AG04449 (cell line): ENCODE results near the gene FHIT.

ENCODE experiments used
- CTCF ChIA-PET: fragments of 350-600 bp; formaldehyde crosslinking; extraction: SDS; loops from one replicate; lab custom pipeline; 2021; ENCODE audit warnings: antibody characterized with exemption; lab: Yijun Ruan, JAX
- POLR2A ChIA-PET: fragments of 400-600, 350-600 bp; formaldehyde crosslinking; extraction: SDS; loops from one replicate; lab custom pipeline; 2020; ENCODE audit warnings: antibody characterized with exemption, inconsistent platforms; lab: Yijun Ruan, JAX
- DNase-seq: peaks from one replicate; pipeline ENCODE4 v3.0.0-alpha.2; 2010; ENCODE audit warnings: low read depth, low spot score
- H3K4me3 ChIP-seq: 2 replicates; pipeline ENCODE4 v1.5.1; 2011; ENCODE audit warnings: low read depth, mild to moderate bottlenecking, control low read depth, low read length
- TF ChIP-seq, protein P1 (sequence below): IDR thresholded peaks from one replicate; pipeline ENCODE4 v1.5.1; 2011; ENCODE audit warnings: mild to moderate bottlenecking, moderate library complexity, low read length, control low read depth, inconsistent platforms; ENCODE audit not compliant: insufficient read depth; ENCODE audit errors: missing control alignments

Gene FHIT

DNA sequence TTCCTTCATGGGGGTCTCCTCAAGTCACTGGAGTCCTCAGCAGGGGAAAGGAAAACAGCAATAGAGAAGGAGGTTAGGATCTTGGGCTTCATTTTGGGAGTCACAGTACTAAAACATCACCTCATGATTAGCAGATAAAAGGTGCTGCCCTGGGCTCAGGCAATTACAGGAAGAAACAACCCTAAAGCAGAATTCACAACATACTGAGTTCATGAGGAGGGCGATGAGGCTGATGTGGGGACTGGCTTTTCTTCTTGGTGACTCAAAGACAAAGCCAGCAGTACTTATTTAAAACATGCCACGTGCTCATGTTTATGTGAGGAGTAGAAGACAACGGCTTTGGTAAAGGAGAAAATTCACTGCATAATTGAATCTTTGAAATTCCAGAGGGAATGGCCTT lies 1379.1 kb downstream of the FHIT start:
- POLR2A ChIA-PET: no interaction called here
- no peak overlapping the region for H3K4me3 ChIP-seq
- CTCF ChIA-PET: no interaction called here
- no peak for DNase-seq
- TF ChIP-seq, protein P1, sequence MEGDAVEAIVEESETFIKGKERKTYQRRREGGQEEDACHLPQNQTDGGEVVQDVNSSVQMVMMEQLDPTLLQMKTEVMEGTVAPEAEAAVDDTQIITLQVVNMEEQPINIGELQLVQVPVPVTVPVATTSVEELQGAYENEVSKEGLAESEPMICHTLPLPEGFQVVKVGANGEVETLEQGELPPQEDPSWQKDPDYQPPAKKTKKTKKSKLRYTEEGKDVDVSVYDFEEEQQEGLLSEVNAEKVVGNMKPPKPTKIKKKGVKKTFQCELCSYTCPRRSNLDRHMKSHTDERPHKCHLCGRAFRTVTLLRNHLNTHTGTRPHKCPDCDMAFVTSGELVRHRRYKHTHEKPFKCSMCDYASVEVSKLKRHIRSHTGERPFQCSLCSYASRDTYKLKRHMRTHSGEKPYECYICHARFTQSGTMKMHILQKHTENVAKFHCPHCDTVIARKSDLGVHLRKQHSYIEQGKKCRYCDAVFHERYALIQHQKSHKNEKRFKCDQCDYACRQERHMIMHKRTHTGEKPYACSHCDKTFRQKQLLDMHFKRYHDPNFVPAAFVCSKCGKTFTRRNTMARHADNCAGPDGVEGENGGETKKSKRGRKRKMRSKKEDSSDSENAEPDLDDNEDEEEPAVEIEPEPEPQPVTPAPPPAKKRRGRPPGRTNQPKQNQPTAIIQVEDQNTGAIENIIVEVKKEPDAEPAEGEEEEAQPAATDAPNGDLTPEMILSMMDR: no peak

DNA sequence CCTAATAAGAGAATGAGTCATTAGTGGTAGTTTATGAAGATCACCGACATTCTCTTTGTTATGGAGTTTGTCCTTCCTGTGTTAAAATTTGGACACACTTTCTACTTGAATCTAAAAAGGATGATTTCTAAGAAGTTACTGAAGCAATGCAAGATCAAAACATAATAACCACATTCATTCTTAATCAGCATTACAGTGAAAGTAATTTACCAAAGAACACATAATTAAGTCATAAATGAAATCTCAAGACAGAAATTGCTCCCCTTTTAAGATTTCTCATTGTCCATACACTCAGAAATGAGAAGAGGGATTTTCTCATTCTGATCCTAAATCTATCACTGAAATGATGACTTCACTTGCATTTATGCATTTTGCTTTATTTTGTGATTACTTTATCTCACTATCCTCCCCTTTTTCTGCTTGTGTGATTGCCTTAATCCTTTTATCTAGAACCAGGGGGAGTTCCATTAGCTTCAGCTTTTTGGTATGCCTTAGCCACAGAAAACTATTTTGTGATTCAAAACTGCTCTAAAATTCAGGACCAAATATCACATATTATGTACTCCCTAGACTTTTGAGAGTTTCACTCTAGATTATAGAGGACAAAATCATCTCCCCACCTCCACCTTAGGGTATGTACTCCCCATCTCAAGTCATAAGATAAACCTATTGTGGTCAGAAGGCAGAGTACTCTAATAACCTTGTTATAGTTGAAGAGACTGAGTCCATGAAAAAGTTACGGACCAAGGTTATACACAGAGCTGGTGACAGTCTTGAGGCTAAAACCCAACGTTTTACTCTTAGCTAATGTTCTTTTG lies 1383.9 kb downstream of the FHIT start:
- DNase-seq: no peak
- CTCF ChIA-PET: interaction anchor here (2.9 kb wide), 1 partner anchor 9 kb away, joined by 12 read pairs; no protein-coding TSS in a partner anchor
- H3K4me3 ChIP-seq: no peak overlapping the region
- POLR2A ChIA-PET: interaction anchor here (0.6 kb wide), 1 partner anchor 1207 kb away, joined by 5 read pairs; no protein-coding TSS in a partner anchor
- TF ChIP-seq, protein P1: no peak

DNA sequence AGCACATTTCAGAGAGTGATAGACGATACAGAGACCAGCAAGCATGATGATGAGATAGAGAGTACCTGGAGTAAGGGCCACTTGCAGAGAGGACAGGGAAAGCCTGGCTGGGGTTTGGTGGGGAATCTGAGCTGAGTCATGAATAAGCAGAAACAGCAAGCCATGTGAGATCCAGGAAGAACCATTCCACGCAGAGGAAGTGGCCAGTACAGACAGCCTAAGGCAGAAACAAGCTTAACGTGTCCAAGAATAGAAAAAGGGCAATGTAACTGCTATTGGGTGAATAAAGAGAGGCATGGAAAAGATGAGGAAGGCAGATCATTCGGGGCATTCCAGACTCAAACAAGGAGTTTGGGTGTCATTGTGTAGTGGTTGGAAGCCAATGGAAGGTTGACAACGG lies 1385.2 kb downstream of the FHIT start:
- POLR2A ChIA-PET: no interaction called here
- DNase-seq: no peak
- CTCF ChIA-PET: no interaction called here
- no peak overlapping the region for H3K4me3 ChIP-seq
- TF ChIP-seq, protein P1: no peak

DNA sequence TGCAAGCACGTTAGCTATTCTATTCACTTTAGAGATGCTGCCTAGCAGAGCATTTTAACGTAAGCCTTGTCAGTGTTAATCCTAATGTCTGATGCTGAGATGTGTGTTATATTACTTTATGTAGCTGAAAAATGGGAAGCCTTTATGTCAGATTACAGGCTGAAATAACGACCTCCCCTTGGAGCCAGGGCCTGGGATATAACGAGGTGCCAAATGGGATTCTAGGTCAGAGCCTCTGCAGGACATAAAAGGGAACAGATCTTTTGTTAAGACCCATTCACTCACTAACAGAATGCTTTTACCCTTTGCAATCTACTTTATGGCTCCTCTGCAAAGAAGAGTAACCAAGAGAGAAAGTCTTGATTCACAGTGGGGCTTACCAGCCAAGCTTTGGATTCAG lies 1385.9 kb downstream of the FHIT start:
- no peak overlapping the region for H3K4me3 ChIP-seq
- ChIA-PET CTCF (no interaction called here), POLR2A (no interaction called here)
- no peak for DNase-seq
- TF ChIP-seq, protein P1: no peak

DNA sequence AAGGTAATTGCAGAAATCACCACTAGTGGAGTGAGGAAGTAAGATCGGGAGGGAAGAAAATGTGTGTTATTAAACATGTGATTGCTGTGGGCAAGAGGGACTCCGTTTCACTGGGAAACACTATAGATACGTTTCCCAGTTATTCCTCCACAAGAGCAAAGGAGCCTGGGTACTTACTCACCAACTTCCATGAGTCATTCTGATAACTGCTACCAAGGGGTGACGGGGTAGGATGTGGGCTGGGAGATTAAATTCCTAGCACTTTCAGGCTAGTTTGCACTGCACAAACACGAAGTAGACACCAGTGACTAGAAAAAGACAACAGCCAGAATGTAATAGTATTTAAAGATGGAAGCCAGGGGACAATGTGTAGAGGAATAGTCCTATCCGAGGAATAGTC lies 1388.6 kb downstream of the FHIT start:
- POLR2A ChIA-PET: no interaction called here
- no peak overlapping the region for H3K4me3 ChIP-seq
- TF ChIP-seq, protein P1: no peak
- DNase-seq: no peak
- CTCF ChIA-PET: interaction anchor here (0.9 to 13.7 kb wide), 2 partner anchors 14 to 287 kb away, joined by 3 to 182 read pairs; no protein-coding TSS in a partner anchor

DNA sequence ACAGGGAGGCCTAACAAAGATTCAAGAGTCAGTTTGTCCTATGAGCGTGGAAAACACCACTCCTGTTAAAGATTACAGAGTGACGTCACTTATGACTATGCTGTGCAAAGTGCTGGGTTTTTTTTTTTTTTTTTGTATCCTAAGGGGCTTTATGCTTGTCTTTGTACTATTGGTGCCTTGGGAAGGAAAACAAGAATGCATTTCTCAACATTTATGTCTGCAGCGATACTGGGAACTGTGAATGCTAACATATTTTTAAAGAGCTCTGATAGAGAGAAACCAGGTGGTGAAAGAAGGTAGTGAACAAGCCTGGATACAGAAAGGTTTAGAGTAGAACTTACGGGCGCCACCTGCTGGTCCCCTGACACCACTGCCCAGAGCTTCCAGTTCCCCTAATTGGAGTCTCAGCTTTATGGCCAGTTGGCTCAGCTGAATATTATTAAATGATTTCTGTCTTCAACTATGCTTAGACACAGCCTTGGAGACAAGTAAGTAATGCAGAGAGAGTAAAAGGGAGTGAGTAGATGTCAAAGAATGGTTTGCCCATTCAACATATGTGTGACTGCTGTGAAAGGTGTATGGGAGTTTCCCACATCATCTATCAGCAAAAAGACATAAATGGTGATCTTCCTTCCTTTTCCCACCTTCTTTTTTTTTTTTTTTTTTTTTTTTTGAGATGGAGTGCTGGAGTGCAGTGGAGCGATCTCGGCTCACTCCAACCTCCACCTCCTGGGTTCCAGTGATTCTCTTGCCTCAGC lies 1393.5 kb downstream of the FHIT start:
- TF ChIP-seq, protein P1: peak; percentile 91
- peak; percentile 38 for DNase-seq
- CTCF ChIA-PET: interaction anchor here (0.6 to 13.7 kb wide), 37 partner anchors 10 to 1290 kb away, joined by 3 to 182 read pairs (median 4); no protein-coding TSS in a partner anchor
- no peak overlapping the region for H3K4me3 ChIP-seq
- POLR2A ChIA-PET: interaction anchor here (0.6 to 0.7 kb wide), 2 partner anchors 364 to 402 kb away, joined by 3 read pairs; no protein-coding TSS in a partner anchor
